Suprapubic skin (tissue), 4 donors: Measurements from ENCODE around the gene DLAT.

Experiments used
- EP300 ChIP-seq: sonication (generic); formaldehyde crosslinking; IDR thresholded peaks from one replicate; pipeline ENCODE4 v1.6.1; 2017; ENCODE audit warnings: antibody characterized with exemption
- POLR2A ChIP-seq, 2 donors: fragments of 450-650 bp; IDR thresholded peaks; one replicate each; pipeline ENCODE4 v1.6.1; 2017; ENCODE audit warnings: antibody characterized with exemption in 2 of 2, mild to moderate bottlenecking in 2 of 2, moderate library complexity in 2 of 2
- POLR2AphosphoS5 ChIP-seq, 3 donors: sonication (generic); formaldehyde crosslinking; IDR thresholded peaks; one replicate each; pipeline ENCODE4 v1.6.1; 2017; ENCODE audit warnings: antibody characterized with exemption in 3 of 3
- TF ChIP-seq, protein P1 (sequence below), 2 donors: fragments of 200-600 bp in 1 of 2; fragments of 450-650 bp in 1 of 2; sonication (generic) in 1 of 2; IDR thresholded peaks; one replicate each; pipeline ENCODE4 v1.5.1; 2016 to 2019; ENCODE audit warnings: antibody characterized with exemption in 2 of 2, mild to moderate bottlenecking in 1 of 2, moderate library complexity in 1 of 2

DNA sequence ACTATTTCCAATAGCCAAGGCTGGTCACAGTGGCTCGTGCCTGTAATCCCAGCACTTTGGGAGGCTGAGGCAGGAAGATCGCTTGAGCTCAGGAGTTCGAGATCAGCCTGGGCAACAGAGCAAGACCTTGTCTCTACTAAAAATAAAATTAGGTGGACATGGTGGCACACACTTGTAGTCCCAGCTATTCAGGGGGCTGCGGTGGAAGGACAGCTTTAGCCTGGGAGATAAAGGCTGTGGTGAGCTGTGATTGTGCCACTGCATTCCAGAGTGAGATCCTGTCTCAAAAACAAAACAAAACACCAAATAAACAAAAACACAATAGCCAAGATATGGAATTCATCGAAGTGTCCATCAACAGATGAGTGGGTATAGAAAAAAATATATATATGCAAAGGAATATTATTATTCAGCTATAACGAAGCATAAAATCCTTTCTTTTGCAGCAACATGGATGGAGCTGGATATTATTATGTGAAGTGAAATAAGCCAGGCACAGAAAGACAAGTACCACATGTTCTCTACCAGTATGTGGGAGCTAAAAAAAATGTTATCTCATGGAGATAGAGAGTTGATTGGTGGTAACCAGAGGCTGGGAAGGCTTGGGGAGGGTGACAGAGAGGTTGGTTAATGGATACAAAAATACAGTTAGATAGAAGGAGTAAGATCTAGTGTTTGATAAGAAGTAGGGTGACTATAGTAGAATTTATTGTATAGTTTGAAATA is 22.6 kb upstream of the DLAT start:
- TF ChIP-seq, protein P1, sequence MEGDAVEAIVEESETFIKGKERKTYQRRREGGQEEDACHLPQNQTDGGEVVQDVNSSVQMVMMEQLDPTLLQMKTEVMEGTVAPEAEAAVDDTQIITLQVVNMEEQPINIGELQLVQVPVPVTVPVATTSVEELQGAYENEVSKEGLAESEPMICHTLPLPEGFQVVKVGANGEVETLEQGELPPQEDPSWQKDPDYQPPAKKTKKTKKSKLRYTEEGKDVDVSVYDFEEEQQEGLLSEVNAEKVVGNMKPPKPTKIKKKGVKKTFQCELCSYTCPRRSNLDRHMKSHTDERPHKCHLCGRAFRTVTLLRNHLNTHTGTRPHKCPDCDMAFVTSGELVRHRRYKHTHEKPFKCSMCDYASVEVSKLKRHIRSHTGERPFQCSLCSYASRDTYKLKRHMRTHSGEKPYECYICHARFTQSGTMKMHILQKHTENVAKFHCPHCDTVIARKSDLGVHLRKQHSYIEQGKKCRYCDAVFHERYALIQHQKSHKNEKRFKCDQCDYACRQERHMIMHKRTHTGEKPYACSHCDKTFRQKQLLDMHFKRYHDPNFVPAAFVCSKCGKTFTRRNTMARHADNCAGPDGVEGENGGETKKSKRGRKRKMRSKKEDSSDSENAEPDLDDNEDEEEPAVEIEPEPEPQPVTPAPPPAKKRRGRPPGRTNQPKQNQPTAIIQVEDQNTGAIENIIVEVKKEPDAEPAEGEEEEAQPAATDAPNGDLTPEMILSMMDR (IDR thresholded peaks at IDR 0.05): no peak
- TF ChIP-seq POLR2AphosphoS5 (IDR thresholded peaks at IDR 0.05): no peak
- TF ChIP-seq EP300: no peak
- TF ChIP-seq POLR2A (IDR thresholded peaks at IDR 0.05): no peak
